Measurements from ENCODE around the gene PLXNA2.

Gene PLXNA2

GRCh38 chr1:208108646-208109330, 135.4 kb downstream of the PLXNA2 start:
- FAIRE-seq = no peak

- FAIRE-seq = no peak
Measured at GRCh38 chr1:208108213-208108608, 136.0 kb downstream of the PLXNA2 start.

GRCh38 chr1:208107425-208108212, 136.6 kb downstream of the PLXNA2 start:
- FAIRE-seq = no peak

GRCh38 chr1:208106218-208106617, 138.0 kb downstream of the PLXNA2 start:
- no peak for FAIRE-seq

GRCh38 chr1:208105756-208106155, 138.4 kb downstream of the PLXNA2 start:
- no peak for FAIRE-seq

- no peak for FAIRE-seq
Measured at GRCh38 chr1:208103597-208104513, 140.3 kb downstream of the PLXNA2 start.

- no peak for FAIRE-seq
Measured at GRCh38 chr1:208101661-208102431, 142.3 kb downstream of the PLXNA2 start.

GRCh38 chr1:208100906-208101305, 143.3 kb downstream of the PLXNA2 start:
- FAIRE-seq = no peak

- FAIRE-seq = no peak
Measured at GRCh38 chr1:208100106-208100505, 144.1 kb downstream of the PLXNA2 start.

- no peak for FAIRE-seq
Measured at GRCh38 chr1:208098773-208099172, 145.4 kb downstream of the PLXNA2 start.

GRCh38 chr1:208093754-208094719, 150.1 kb downstream of the PLXNA2 start:
- no peak for FAIRE-seq

- no peak for FAIRE-seq
Measured at GRCh38 chr1:208093046-208093445, 151.1 kb downstream of the PLXNA2 start.

GRCh38 chr1:208090388-208091301, 153.5 kb downstream of the PLXNA2 start:
- no peak for FAIRE-seq

GRCh38 chr1:208089761-208090370, 154.3 kb downstream of the PLXNA2 start:
- FAIRE-seq = no peak

GRCh38 chr1:208089149-208089548, 155.0 kb downstream of the PLXNA2 start:
- no peak for FAIRE-seq

- FAIRE-seq = no peak
Measured at GRCh38 chr1:208088319-208088718, 155.9 kb downstream of the PLXNA2 start.

- no peak for FAIRE-seq
Measured at GRCh38 chr1:208085655-208086515, 158.3 kb downstream of the PLXNA2 start.

- FAIRE-seq = no peak
Measured at GRCh38 chr1:208084764-208085163, 159.4 kb downstream of the PLXNA2 start.

- FAIRE-seq = no peak
Measured at GRCh38 chr1:208084220-208084619, 160.0 kb downstream of the PLXNA2 start.

Data from colon (tissue), 2 donors.